Right atrium auricular region (tissue), 2 donors: ENCODE results near the gene SAMD4A. TPM values are rescaled to one million over a fixed set of nuclear protein-coding genes. Genes with fewer than 3 reads are reported as not detected.

Experiments used
- DNase-seq: peaks from one replicate; pipeline ENCODE4 v3.0.0-alpha.2; 2019; ENCODE audit warnings: low spot score
- H3K27ac ChIP-seq, 2 donors: fragments of 200-600 bp; sonication (generic); 1 replicate in 1 of 2; 2 replicates in 1 of 2; pipeline ENCODE4 v1.5.1; 2016 to 2019
- H3K27me3 ChIP-seq, 2 donors: fragments of 200-600 bp; sonication (generic); one replicate each; pipeline versions ENCODE4 v1.5.1 to v1.6.0; 2017 to 2019
- H3K36me3 ChIP-seq: fragments of 200-600 bp; sonication (generic); one replicate; pipeline ENCODE4 v1.5.1; 2016
- H3K4me1 ChIP-seq, 2 donors: fragments of 200-600 bp; sonication (generic); one replicate each; pipeline versions ENCODE4 v1.5.1 to v1.6.0; 2017 to 2019
- H3K4me3 ChIP-seq, 2 donors: fragments of 200-600 bp; sonication (generic); 1 replicate in 1 of 2; 2 replicates in 1 of 2; pipeline ENCODE4 v1.5.1; 2017 to 2019; ENCODE audit warnings: mild to moderate bottlenecking in 1 of 2, moderate library complexity in 1 of 2
- H3K9me3 ChIP-seq, 2 donors: fragments of 200-600 bp; sonication (generic); one replicate each; pipeline ENCODE4 v1.5.1; 2019
- total RNA-seq, 2 donors: library from RNA; depleted of rRNA; stranded (reverse); fragments of >200 nt; gene quantifications; one replicate each; pipeline ENCODE4 v1.1.0, GENCODE V29; 2016
- TF ChIP-seq, protein P1 (sequence below), 2 donors: fragments of 200-600 bp; sonication (generic); IDR thresholded peaks; one replicate each; pipeline ENCODE4 v1.5.1; 2019; ENCODE audit warnings: antibody characterized with exemption in 2 of 2

The SAMD4A gene
- total RNA-seq, 2 donors from 2014 or later, result 74.5 to 102 TPM

DNA sequence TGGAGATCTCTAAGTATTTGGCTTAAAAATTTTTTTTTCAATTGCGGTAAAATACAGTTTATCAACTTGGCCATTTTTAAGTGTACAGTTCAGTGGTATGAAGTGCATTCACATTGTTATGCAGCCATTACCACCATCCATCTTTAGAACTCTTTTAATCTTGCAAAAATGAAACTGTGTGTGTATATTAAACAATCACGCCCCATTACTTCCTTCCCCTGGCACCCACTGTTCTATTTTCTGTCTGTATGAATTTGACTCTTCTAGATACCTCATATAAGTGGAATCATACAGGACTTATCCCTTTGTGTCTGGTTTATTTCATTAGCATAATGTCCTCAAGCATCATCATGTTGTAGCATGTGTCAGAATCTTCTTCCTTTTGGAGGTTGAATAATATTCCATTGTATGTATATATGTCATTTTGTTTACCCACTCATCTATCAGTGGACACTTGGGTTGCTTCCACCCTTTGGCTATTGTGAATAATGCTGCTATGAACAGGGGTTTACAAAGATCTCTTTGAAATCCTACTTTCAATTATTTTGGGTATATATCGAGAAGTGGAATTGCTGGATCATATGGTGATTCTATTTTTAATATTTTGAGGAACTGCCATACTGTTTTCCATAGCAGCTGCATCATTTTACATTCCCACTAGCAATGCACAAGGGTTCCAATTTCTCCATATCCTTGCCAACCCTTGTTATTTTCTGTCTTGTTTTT lies 62.9 kb downstream of the SAMD4A start:
- H3K9me3 ChIP-seq, result no peaks in the 10 kb centered on the region
- peaks cover 0 to 62% of the 10 kb centered on the region in 2 donors for H3K4me1 ChIP-seq
- TF ChIP-seq, protein P1, sequence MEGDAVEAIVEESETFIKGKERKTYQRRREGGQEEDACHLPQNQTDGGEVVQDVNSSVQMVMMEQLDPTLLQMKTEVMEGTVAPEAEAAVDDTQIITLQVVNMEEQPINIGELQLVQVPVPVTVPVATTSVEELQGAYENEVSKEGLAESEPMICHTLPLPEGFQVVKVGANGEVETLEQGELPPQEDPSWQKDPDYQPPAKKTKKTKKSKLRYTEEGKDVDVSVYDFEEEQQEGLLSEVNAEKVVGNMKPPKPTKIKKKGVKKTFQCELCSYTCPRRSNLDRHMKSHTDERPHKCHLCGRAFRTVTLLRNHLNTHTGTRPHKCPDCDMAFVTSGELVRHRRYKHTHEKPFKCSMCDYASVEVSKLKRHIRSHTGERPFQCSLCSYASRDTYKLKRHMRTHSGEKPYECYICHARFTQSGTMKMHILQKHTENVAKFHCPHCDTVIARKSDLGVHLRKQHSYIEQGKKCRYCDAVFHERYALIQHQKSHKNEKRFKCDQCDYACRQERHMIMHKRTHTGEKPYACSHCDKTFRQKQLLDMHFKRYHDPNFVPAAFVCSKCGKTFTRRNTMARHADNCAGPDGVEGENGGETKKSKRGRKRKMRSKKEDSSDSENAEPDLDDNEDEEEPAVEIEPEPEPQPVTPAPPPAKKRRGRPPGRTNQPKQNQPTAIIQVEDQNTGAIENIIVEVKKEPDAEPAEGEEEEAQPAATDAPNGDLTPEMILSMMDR (IDR thresholded peaks at IDR 0.05), result no peak
- H3K27me3 ChIP-seq, result no peaks in the 10 kb centered on the region
- DNase-seq, result no peak
- no peaks in the 10 kb centered on the region for H3K36me3 ChIP-seq
- H3K4me3 ChIP-seq, result no peak overlapping the region
- peak overlapping the region; percentile 77 to 81 for H3K27ac ChIP-seq

DNA sequence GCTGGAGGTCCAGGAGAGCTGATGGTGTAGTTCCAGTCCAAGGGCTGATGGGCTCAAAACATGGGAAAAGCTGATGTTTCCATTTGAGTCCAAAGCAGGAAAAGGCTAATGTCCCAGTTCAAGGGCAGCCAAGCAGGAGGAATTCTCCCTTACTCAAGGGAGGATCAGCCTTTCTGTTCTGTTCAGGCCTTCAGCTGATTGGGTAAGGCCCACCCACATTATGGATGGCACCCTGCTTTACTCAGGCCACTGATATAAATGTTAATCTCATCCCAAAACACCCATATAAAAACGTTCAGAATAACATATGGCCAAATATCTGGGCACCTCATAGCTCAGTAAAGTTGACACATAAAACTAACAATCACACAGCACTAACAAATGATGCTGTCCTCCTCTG lies 64.1 kb downstream of the SAMD4A start:
- TF ChIP-seq, protein P1 (IDR thresholded peaks at IDR 0.05), result no peak
- no peaks in the 10 kb centered on the region for H3K36me3 ChIP-seq
- no peak for DNase-seq
- H3K4me1 ChIP-seq, result peaks cover 0 to 49% of the 10 kb centered on the region in 2 donors
- no peak overlapping the region for H3K4me3 ChIP-seq
- no peaks in the 10 kb centered on the region for H3K27me3 ChIP-seq
- no peak overlapping the region for H3K27ac ChIP-seq
- no peaks in the 10 kb centered on the region for H3K9me3 ChIP-seq

DNA sequence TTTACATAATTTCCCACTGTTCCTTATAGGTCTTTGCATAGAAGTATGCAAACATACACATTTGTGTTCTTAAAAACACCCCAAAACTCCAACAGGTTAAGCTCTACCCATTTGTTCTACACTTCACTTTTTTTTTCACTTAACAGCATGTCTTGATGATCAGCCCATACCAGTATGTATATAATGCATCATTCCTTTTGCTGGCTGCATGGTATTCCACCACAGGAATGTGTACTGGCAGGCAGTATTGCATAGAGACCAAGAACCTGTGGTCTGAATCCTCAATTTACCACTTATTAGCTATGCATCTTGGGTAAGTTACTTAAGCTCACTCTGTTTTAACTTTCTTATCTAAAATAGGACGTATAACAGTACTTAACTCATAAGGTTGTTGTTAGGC lies 65.5 kb downstream of the SAMD4A start:
- Histone ChIP-seq H3K27ac (no peak overlapping the region), H3K4me1 (peaks cover 0 to 41% of the 10 kb centered on the region in 2 donors), H3K4me3 (no peak overlapping the region), H3K36me3 (no peaks in the 10 kb centered on the region), H3K27me3 (no peaks in the 10 kb centered on the region), H3K9me3 (no peaks in the 10 kb centered on the region)
- TF ChIP-seq, protein P1 (IDR thresholded peaks at IDR 0.05), result no peak
- no peak for DNase-seq

DNA sequence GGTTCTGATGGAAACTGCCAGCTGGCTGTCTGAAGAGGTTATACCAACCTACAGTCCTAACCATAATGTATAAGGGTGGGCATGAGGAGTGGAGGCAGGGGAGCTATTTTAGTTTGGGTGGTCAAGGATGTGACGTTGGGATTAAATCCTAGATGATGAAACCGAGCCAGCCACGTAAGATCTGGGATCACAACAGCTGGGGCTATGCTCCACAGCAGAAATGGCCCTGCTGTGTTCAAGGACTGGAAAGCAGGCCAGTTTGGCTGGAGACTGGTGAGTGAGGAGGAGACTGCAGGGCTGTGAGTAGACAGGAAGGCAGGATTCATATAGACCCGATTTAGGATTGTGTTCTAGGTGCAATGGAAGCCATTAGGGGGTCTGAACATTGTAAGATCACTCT lies 66.1 kb downstream of the SAMD4A start:
- TF ChIP-seq, protein P1 (IDR thresholded peaks at IDR 0.05), result no peak
- Histone ChIP-seq H3K36me3 (no peaks in the 10 kb centered on the region), H3K27me3 (no peaks in the 10 kb centered on the region), H3K4me1 (peaks cover 0 to 41% of the 10 kb centered on the region in 2 donors), H3K27ac (no peak overlapping the region), H3K4me3 (no peak overlapping the region), H3K9me3 (no peaks in the 10 kb centered on the region)
- no peak for DNase-seq

DNA sequence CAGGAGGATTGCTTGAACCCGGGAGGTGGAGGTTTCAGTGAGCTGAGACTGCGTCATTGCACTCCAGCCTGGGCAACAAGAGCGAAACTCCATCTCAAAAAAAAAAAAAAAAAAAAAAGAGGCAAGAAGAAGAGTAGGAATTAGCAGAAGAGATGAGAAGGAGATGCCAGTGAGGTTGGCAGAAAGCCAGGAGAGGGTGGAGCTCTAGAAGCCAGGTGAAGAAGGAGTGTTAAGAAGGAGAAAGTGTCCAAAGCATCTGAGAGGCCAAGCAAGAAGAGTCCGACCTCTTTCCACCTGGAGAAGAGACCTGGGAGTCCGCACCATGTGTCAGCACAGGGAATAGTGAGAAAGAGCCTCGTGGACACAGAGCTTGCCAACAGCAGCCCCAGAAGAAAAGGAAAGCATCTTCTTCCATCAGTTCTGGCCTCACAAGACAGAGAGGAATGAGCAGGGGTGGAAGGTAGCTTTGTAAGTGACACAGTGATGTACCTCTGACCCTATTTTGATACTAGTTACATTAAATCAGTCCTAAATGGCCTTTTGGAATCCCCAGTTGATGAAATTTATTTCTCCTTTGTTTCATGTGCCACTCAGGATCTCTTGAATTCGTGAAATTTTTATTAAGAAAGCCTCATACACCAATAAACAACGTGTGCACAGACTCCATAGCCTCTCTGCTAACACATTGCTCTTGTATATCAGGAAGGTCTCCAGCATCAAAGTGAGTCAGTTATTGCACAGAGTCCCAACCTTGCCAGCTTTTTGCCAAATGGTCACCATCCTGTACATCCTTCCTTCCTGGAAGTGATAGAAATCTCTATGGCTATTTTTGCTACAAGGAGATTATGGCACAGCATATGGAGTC lies 70.6 kb downstream of the SAMD4A start:
- Histone ChIP-seq H3K27me3 (no peaks in the 10 kb centered on the region), H3K27ac (peak overlapping the region in 1 of 2 donors; percentile 16), H3K4me1 (peaks cover 0 to 49% of the 10 kb centered on the region in 2 donors), H3K36me3 (no peaks in the 10 kb centered on the region), H3K9me3 (no peaks in the 10 kb centered on the region), H3K4me3 (no peak overlapping the region)
- TF ChIP-seq, protein P1 (IDR thresholded peaks at IDR 0.05), result no peak
- no peak for DNase-seq
